ENCODE results near the gene PYGB.

DNA sequence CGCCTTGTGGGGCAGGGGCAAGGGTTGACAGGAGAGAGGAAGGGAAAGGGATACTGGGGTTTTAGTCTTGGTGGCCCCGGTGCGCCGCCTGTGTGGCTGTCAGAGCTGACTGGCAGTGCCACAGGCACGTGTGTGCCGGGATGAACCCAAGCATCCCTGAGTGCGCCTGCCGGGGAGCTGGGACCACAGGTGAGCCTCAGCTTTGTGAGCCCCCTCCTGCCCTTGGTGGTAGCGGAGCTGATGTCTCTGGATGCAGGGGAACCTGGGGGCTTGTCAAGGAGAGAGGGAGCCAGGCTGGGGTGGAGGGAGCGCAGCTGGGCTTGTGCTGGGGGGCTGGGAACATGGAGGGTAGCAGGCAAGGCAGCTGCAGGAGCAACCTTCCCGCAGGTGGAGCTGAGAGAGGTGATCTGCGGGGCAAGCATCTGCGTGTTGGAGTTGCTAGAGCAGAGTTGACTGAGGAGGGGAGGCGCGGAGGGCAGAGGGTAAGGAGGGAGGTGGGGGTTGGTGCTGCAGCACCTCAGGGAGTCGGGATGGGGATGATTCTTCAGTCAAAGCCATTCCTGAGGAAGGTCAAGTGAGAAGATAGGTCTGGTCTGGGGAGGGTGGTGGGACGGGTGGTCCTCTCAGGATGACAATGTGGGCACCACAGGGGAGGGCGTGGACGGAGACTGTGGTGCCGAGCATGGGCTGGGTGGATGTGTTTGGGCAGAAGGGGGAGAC, 28.1 kb downstream of the PYGB start:
- TF ChIP-seq CTCF (IDR thresholded peaks at IDR 0.05) (no peak), POLR2A (IDR thresholded peaks at IDR 0.05) (no peak), POLR2AphosphoS5 (IDR thresholded peaks at IDR 0.05; ENCODE audit: insufficient read depth in 1 of 2, low read depth in 1 of 2) (no peak)
